ENCODE results near the gene WDFY3.

The WDFY3 gene

GRCh38 chr4:84952776-84953175, 13.7 kb downstream of the WDFY3 start:
- no peak for DNase-seq (ENCODE audit: low read depth, low spot score)

DNA sequence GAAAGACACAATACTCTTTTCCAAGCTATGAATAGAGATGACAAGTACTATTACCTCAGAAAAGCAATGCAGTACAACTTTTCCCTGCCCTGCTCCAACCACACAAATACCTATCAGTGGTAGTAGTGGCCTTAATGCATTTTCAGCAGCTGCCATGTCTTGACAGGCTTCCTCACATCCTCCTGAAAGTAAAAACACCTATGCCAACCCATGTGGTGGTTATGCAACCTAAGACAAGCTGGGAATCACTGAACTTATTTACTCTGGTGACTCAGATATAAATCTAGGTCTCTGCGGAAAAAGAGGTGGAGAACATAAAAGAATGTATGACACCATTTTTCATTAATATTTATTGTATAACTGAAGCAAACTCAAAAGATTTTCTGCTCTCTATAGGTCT, 14.5 kb downstream of the WDFY3 start:
- no peak for DNase-seq (ENCODE audit: low read depth, low spot score)

GRCh38 chr4:84948056-84948455, 18.4 kb downstream of the WDFY3 start:
- no peak for DNase-seq (ENCODE audit: low read depth, low spot score)

- no peak for DNase-seq (ENCODE audit: low read depth, low spot score)
Observed at GRCh38 chr4:84944947-84945346, 21.5 kb downstream of the WDFY3 start.

DNA sequence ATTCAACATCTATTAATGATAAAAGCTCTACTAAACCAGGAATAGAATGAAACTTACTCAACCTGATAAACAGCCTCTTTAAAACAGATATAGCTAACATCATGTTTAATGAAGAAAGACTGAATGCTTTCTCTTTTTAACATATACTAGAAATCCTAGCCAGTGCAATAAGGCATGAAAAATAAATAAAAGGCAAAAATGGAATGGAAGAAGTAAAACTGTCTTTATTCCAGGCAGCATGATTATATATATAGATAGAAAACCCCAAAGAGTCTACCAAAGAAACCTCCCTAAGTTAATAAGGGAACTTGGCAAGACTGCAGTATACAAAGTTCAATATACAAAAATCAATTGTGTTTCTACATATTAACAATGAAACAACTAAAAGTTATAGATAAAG, 25.5 kb downstream of the WDFY3 start:
- DNase-seq (ENCODE audit: low read depth, low spot score), result no peak

- DNase-seq (ENCODE audit: low read depth, low spot score), result no peak
Observed at GRCh38 chr4:84939113-84939512, 27.4 kb downstream of the WDFY3 start.

DNA sequence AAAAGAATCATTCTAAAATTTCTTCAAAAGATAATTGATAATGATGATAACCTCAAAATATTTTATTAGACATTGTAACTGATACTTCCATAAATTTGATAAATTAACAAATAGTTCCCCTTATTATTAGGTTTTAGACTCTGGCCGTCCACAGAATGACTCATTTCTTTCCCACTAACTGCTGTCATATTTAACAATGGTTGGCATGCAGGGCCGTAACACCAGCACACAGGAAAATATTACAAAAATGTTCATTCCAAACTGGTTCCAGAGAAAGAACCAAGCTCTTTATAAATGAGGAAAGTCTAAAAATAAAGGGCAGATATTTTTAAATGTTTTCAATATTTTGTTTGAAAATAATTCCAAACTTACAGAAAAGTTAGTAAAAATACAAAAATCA, 28.2 kb downstream of the WDFY3 start:
- no peak for DNase-seq (ENCODE audit: low read depth, low spot score)

DNA sequence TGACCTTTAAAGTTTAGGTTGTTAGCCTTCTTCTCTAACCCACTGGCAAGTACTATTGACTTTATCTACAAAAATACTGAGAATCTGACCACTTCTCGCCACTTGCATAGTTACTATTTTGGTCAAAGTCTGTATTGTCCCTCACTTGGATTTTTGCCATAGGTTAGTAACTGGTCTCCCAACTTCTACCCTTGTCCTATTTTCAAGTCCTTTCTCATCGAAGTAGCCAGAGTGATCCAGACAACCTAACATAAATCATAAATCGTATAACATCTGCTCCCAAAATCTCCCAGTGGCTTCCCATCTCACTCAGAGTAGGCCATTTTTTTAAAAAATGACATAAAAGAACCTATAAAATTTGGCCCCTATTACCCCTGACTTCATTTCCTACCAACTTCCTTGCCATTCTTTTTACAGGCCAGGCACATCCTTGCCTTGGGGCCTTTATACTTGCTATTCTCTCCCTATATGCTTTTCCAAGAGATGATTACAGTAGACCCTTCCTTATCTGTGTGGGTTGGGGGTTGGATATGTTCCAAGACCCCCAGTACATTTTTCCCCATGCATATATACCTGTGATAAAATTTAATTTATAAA, 29.0 kb downstream of the WDFY3 start:
- no peak for DNase-seq (ENCODE audit: low read depth, low spot score)

- no peak for DNase-seq (ENCODE audit: low read depth, low spot score)
Observed at GRCh38 chr4:84936123-84936522, 30.4 kb downstream of the WDFY3 start.

GRCh38 chr4:84932462-84932861, 34.0 kb downstream of the WDFY3 start:
- no peak for DNase-seq (ENCODE audit: low read depth, low spot score)

DNA sequence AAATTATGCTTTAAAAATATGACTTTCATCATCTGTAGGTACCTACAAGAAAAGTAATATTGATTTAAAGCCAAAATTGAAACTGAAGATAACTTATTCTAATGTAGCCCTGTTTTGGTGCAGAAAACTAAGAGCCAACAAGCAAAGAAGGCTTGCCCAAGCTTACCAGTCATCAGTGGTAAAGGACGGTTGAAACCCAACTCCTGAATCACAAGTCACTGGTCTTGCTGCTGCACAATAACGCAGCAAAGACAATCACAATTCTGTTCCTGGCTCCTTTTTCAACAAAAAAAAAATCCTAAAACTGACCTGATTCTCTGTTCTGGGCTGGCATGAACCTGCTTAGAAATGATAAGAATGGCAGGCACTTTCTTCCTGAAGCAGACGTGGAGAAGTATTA, 34.5 kb downstream of the WDFY3 start:
- no peak for DNase-seq (ENCODE audit: low read depth, low spot score)

DNA sequence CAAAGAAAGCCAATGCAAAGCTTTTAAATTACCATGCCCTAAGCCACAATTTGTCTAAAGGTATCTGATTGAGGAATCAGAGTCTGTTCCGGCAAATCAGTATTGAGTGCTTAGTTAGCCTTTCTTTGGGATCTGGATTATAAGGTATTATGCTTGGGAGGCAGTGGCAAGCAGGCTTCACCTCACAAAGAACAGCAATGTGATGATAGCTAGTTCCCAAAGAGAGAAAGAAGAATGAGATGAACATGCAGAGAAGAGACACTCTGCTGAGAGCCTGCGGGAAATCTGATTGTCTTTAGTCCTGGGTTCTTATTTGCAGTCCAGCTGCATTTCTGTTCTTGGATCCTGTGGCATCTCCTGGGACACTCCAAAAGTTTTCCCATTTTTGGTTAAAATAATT, 35.2 kb downstream of the WDFY3 start:
- no peak for DNase-seq (ENCODE audit: low read depth, low spot score)

DNA sequence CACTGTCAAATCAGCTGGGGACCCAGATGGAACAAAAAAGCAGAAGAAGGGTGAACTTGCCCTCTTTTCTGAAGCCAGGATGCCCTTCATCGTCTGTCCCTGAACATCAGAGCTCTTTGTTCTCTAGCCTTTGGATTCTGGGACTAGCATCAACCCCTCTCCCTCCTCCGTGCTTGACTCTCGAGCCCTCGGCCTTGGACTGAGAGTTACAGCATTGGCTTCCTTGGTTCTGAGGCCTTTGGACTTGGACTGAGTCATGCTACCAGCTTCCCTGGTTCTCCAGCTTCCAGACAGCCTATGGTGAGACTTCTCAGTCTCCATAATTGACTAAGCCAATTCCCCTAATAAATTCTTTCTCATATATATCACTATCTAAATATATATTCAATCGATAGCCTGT, 38.4 kb downstream of the WDFY3 start:
- DNase-seq (ENCODE audit: low read depth, low spot score), result no peak

- DNase-seq (ENCODE audit: low read depth, low spot score), result no peak
Observed at GRCh38 chr4:84927428-84927827, 39.1 kb downstream of the WDFY3 start.

- DNase-seq (ENCODE audit: low read depth, low spot score), result no peak
Observed at GRCh38 chr4:84925558-84925957, 40.9 kb downstream of the WDFY3 start.

DNA sequence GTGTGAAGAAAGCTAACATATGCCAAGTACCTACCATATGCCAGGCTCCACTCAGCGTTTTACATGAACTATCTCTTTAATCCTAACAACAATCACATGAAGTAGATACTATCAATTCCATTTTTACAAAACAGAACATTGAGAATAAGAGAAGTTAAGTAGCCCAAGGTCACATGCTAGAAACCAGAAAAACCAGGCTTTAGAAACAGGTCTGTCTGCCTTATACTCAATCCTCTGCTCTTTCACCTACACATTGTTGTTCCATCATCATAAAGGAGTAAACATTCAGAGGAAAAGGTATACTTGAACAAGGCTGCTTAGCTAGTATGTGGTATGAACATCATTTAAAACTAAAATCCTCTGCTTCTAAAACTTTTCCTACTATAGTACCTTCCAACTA, 42.1 kb downstream of the WDFY3 start:
- no peak for DNase-seq (ENCODE audit: low read depth, low spot score)

GRCh38 chr4:84920617-84921016, 45.9 kb downstream of the WDFY3 start:
- DNase-seq (ENCODE audit: low read depth, low spot score), result no peak

DNA sequence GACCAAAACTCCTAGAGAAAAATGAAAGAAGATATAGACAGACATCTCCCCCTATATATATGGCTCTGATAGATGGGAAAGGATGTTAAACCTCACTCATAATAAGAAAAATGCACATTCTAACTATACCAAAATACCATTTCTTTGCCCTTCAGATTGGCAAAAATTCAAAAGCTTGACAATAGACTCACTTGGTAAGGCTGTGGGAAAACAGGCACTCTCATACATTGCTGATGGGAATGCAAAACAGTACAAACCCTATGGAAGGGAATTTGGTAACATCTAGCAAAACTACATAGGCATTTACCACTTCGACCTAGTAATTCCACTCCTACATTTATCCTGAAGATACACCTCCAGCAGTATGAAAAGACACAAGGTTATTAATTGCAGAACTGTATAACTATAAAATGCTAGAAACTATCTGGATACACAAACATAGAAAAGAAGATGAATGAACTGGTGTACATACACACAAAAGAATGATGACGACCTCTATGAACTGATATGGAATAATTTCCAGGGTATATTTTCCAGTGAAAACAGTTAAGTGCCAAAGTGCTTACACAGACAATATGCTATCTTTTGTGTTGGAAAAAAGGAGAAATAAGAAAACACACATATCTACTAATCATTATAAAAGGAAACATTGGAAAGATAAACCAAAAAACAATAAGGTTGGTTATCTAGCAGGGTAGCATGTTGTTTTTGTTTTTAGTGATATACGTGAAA, 48.5 kb downstream of the WDFY3 start:
- DNase-seq (ENCODE audit: low read depth, low spot score), result no peak

GRCh38 chr4:84917086-84917821, 49.2 kb downstream of the WDFY3 start:
- DNase-seq (ENCODE audit: low read depth, low spot score), result no peak

DNA sequence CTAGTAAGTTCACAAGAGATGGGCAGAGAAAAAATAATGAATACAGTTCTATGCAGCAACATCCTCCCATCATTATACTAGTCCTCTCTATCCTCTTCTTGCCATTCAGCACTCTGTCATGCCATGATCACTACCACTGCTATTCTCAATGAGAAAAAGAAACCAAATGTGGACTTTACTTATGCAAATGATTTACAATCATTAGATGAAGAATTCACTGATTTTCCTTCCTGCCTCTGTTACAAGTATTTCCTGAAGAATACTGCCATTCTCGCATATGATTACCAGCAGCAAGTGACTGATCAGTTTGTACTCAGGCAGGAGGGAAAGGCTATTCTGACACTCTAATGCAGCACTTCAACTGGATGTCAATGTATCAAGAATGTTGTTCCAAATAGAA, 50.3 kb downstream of the WDFY3 start:
- DNase-seq (ENCODE audit: low read depth, low spot score), result no peak

DNA sequence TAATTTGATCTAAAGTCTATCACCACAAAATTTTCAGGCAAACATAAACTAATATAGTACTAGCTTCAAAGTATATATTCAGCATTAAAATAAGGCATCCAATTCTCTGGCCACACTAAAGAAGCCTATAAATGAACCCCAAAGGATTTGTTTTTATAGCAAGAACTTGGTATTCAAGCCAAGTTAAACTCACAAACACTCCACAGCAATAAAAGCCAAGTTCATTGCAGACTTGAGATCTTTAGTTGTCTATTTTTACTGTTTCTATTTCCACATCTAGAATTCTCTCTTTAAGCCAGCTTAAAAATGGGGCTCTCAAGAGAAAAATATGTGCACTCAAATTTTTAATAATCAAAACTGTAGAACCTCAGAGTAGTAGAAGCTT, 51.1 kb downstream of the WDFY3 start:
- DNase-seq (ENCODE audit: low read depth, low spot score), result no peak

- no peak for DNase-seq (ENCODE audit: low read depth, low spot score)
Observed at GRCh38 chr4:84914686-84915395, 51.6 kb downstream of the WDFY3 start.
